ENCODE results near the gene BTNL8. TPM values are rescaled to one million over a fixed set of nuclear protein-coding genes. Genes with fewer than 3 reads are reported as not detected.
A peak's percentile ranks its signal among the peaks of the same experiment; 100 is the strongest.

Gene BTNL8
- total RNA-seq, 4 donors from 2014 or later = 2.9 TPM; not detected in 3

DNA sequence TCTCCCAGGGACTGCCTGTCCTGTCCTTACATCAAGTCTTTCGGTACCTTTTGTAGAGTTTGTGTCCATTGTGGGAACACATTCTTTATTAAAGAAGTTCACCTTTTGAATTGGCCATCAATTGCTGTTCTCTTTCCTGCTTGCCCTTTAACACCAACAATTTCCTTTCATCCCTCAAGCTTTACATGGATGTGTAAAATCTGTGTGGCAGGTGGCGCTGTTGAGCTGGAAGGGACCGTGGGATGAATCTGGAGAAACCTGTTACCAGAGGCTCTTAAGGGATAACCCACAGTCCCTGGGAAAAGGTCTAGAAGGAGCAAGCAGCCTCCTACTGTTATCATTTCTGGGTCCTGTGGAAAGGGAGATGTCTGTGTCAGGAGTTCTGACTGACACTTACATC lies 30.0 kb upstream of the BTNL8 start:
- Histone ChIP-seq H3K4me3 (no peak overlapping the region), H3K9me3 (no peaks in the 10 kb centered on the region), H3K27me3 (no peaks in the 10 kb centered on the region), H3K36me3 (no peaks in the 10 kb centered on the region), H3K4me1 (no peaks in the 10 kb centered on the region), H3K27ac (no peak overlapping the region)
- intact Hi-C loops (cut with DNase I; ENCODE audit: low total_unique reads) = loop anchor here (10.0 kb wide), 1 partner anchor 84 kb away; no protein-coding TSS in a partner anchor
- DNase-seq = peak; percentile 72 to 76
- TF ChIP-seq, protein P1, sequence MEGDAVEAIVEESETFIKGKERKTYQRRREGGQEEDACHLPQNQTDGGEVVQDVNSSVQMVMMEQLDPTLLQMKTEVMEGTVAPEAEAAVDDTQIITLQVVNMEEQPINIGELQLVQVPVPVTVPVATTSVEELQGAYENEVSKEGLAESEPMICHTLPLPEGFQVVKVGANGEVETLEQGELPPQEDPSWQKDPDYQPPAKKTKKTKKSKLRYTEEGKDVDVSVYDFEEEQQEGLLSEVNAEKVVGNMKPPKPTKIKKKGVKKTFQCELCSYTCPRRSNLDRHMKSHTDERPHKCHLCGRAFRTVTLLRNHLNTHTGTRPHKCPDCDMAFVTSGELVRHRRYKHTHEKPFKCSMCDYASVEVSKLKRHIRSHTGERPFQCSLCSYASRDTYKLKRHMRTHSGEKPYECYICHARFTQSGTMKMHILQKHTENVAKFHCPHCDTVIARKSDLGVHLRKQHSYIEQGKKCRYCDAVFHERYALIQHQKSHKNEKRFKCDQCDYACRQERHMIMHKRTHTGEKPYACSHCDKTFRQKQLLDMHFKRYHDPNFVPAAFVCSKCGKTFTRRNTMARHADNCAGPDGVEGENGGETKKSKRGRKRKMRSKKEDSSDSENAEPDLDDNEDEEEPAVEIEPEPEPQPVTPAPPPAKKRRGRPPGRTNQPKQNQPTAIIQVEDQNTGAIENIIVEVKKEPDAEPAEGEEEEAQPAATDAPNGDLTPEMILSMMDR (IDR thresholded peaks at IDR 0.05) = peak; percentile 60 to 71 (median 66)
- no peak for TF ChIP-seq POLR2A (IDR thresholded peaks at IDR 0.05)

DNA sequence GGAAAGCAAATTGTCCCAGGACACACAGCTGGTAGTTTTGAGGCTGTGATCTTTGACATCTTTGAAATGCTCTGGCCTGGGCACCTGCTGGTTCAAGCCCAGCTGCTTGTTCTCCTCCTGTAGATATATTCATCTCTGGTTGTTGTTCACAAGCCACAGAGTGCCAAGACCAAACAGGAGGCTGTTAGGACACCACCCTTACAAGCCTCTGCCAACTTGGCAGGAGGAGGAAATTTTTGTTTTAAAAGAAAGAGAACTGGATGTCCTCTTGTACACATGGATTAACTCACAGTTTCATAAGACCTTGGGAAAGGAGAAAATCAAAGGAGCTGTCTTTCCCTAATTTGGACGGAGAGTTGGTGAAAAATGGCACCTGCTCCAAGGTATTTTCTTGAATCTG lies 29.4 kb upstream of the BTNL8 start:
- Histone ChIP-seq H3K9me3 (no peaks in the 10 kb centered on the region), H3K27me3 (no peaks in the 10 kb centered on the region), H3K36me3 (no peaks in the 10 kb centered on the region), H3K4me3 (no peak overlapping the region), H3K27ac (no peak overlapping the region), H3K4me1 (no peaks in the 10 kb centered on the region)
- TF ChIP-seq, protein P1 (IDR thresholded peaks at IDR 0.05) = no peak
- TF ChIP-seq POLR2A (IDR thresholded peaks at IDR 0.05) = no peak
- DNase-seq = no peak
- intact Hi-C loops (cut with DNase I; ENCODE audit: low total_unique reads) = loop anchor here (10.0 kb wide), 1 partner anchor 85 kb away; no protein-coding TSS in a partner anchor

DNA sequence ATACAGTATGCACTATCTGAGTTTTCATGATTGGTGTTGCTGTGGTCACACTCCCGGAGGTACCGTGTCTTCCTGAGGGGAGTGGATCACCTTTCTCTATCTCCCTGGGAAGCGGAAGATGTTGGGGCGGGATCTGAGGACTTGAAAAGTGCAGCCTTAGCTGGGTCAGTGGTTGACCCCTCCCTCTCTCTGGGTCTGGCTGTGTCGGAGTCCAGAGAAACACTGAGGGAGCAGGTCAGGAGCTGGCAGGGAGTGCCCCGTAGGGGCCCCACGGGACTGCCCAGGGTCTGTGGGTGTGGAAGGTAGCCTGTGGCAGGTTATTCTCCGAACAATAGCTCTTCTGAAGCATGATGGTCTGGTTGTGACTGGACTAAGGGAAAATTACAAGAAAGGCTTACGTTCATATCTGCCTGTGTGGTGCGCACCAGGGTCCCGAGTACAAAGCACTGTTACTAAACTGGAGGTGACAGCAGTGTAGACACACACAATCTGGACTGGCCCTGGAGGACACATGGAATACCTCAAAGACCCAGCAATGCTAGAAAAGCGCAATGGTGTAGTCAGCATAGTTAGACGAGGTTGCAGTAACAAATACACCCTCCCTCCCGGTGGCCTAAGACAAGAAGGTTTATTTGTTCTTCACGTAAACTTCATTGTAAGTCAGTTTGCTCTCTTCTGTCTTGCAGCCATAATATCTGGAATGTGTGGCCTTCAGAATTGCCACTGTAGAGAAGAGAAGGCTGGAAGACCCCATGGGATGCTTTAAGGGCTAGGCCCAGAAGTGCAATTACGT lies 28.5 kb upstream of the BTNL8 start:
- intact Hi-C loops (cut with DNase I; ENCODE audit: low total_unique reads) = no loop called here
- Histone ChIP-seq H3K27me3 (no peaks in the 10 kb centered on the region), H3K9me3 (no peaks in the 10 kb centered on the region), H3K4me1 (no peaks in the 10 kb centered on the region), H3K27ac (no peak overlapping the region), H3K36me3 (no peaks in the 10 kb centered on the region), H3K4me3 (no peak overlapping the region)
- DNase-seq = no peak
- TF ChIP-seq POLR2A (IDR thresholded peaks at IDR 0.05) = no peak
- TF ChIP-seq, protein P1 (IDR thresholded peaks at IDR 0.05) = no peak

DNA sequence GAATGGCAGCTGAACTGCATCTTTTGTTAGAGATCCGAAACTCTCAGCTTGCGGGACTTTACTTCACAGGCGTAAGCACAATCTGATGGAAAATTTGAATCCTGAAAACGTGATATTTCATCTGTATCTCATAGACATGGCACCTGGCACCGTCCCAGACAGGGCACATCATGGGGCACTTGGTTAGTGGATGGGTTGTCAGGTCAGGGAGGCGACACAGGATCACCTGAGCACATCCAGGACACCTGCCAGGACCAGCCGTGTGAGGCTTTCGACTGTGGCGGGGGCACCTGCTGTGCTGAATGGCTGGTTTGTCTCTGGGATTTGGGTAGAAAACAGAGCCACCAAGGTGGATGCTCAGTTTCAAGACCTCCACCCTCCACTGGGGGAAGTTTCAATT lies 26.5 kb upstream of the BTNL8 start:
- Histone ChIP-seq H3K27me3 (no peaks in the 10 kb centered on the region), H3K4me1 (no peaks in the 10 kb centered on the region), H3K36me3 (no peaks in the 10 kb centered on the region), H3K9me3 (no peaks in the 10 kb centered on the region), H3K27ac (no peak overlapping the region), H3K4me3 (no peak overlapping the region)
- DNase-seq = no peak
- TF ChIP-seq POLR2A (IDR thresholded peaks at IDR 0.05) = no peak
- TF ChIP-seq, protein P1 (IDR thresholded peaks at IDR 0.05) = no peak
- intact Hi-C loops (cut with DNase I; ENCODE audit: low total_unique reads) = no loop called here
